Measurements from ENCODE around the gene TMEM106B.
A peak's percentile ranks its signal among the peaks of the same experiment; 100 is the strongest.
"Not testable (repeated sequence)": the region's sequence is repeated elsewhere in the genome, so short reads cannot be mapped to it uniquely, and the experiment has no call there.

Gene TMEM106B

GRCh38 chr7:12211054-12211710 is at the start of gene TMEM106B:
Gene TMEM106B (plus strand): TSS chr7:12211294. CDS start chr7:12214811, 3,517 bp downstream.
- DNase-seq (ENCODE audit: extremely low spot score): peak; percentile 92
- ChIA-PET CTCF (interaction anchor here (0.5 kb wide), 1 partner anchor 86 kb away, joined by 4 read pairs; no protein-coding TSS in a partner anchor), POLR2A (interaction anchor here (0.6 to 1.7 kb wide), 8 partner anchors 10 to 754 kb away, joined by 3 to 9 read pairs (median 4); no protein-coding TSS in a partner anchor)

DNA sequence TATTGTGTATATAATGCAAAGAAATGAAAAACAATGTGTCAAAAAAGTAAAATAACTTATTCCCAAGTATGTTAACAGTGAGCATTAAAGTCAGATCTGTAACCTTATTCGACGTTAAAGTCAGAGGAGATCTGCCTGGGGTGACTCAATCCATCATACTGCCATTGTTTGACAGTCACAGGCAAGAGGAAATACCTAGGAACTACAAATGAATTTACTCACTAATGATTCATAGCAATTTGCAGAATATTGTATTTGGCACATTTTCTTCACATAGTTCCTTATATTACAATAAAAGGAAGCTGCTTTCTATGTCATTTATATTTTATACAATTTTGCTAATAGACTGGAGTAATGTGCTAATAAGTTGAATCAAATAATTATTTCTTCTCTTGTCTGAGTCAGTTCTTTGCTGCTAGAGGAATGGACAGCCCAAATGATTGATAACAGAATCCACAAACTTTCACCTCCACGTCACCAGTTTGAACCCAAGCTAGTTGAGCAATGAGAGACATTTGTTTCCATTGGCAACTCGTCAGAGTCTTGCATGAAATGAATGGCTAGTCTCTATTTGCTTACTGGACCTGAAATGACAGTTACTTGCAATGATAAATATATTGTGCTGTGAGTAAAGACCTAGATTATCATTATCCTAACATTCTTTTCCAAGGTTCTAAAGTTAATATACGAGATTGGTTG is 48.5 kb upstream of the TMEM106B start:
- ChIA-PET CTCF (no interaction called here), POLR2A (no interaction called here)
- TF ChIP-seq FOXK2 (IDR thresholded peaks at IDR 0.05) (no peak), SP1 (IDR thresholded peaks at IDR 0.05) (no peak), FOXA1 (IDR thresholded peaks at IDR 0.05) (no peak), L3MBTL2 (conservative IDR thresholded peaks at IDR 0.05) (no peak), HDGF (IDR thresholded peaks at IDR 0.05; ENCODE audit: borderline replicate concordance) (no peak), TARDBP (IDR thresholded peaks at IDR 0.05) (no peak), CTBP1 (IDR thresholded peaks at IDR 0.05; ENCODE audit: borderline replicate concordance) (no peak), ZNF384 (IDR thresholded peaks at IDR 0.05) (no peak), SUZ12 (IDR thresholded peaks at IDR 0.05) (no peak), BHLHE40 (IDR thresholded peaks at IDR 0.05; ENCODE audit: borderline replicate concordance) (no peak), NFRKB (IDR thresholded peaks at IDR 0.05) (no peak)
- DNase-seq (ENCODE audit: extremely low spot score): no peak

More at GRCh38 chr7:12211054-12211710, at the start of gene TMEM106B:
- TF ChIP-seq ZNF384 (IDR thresholded peaks at IDR 0.05) (no peak), L3MBTL2 (conservative IDR thresholded peaks at IDR 0.05) (peak; percentile 76), FOXA1 (IDR thresholded peaks at IDR 0.05) (no peak), CTBP1 (IDR thresholded peaks at IDR 0.05; ENCODE audit: borderline replicate concordance) (peak; percentile 26; the same call in 1 of the 2 replicates), TARDBP (IDR thresholded peaks at IDR 0.05) (no peak), FOXM1 (IDR thresholded peaks at IDR 0.05; ENCODE audit: borderline replicate concordance) (no peak), BHLHE40 (IDR thresholded peaks at IDR 0.05; ENCODE audit: borderline replicate concordance) (no peak)

DNA sequence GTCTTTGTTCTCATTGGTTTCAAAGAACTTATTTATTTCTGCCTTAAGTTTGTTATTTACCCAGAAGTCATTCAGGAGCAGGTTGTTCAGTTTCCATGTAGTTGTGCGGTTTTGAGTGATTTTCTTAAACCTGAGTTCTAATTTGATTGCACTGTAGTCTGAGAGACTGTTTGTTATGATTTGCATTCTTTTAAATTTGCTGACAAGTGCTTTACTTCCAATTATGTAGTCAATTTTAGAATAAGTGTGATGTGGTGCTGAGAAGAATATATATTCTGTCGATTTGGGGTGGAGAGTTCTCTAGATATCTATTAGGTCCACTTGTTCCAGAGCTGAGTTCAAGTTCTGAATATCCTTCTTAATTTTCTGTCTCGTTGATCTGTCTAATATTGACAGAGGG is 43.0 kb upstream of the TMEM106B start:
- POLR2A ChIA-PET; CTCF ChIA-PET; DNase-seq (ENCODE audit: extremely low spot score): not testable (repeated sequence)

- DNase-seq (ENCODE audit: extremely low spot score); CTCF ChIA-PET; POLR2A ChIA-PET: not testable (repeated sequence)
Measured at GRCh38 chr7:12169981-12170820, 40.9 kb upstream of the TMEM106B start.

- ChIA-PET CTCF (no interaction called here), POLR2A (no interaction called here)
- DNase-seq (ENCODE audit: extremely low spot score): no peak
- TF ChIP-seq ZNF384 (IDR thresholded peaks at IDR 0.05): no peak
- no peak for TF ChIP-seq CTBP1 (IDR thresholded peaks at IDR 0.05; ENCODE audit: borderline replicate concordance)
- TF ChIP-seq SP1 (IDR thresholded peaks at IDR 0.05): no peak
- no peak for TF ChIP-seq NFRKB (IDR thresholded peaks at IDR 0.05)
- no peak for TF ChIP-seq L3MBTL2 (conservative IDR thresholded peaks at IDR 0.05)
- no peak for TF ChIP-seq TARDBP (IDR thresholded peaks at IDR 0.05)
- no peak for TF ChIP-seq BHLHE40 (IDR thresholded peaks at IDR 0.05; ENCODE audit: borderline replicate concordance)
- no peak for TF ChIP-seq SUZ12 (IDR thresholded peaks at IDR 0.05)
- no peak for TF ChIP-seq LEF1 (IDR thresholded peaks at IDR 0.05; ENCODE audit: borderline replicate concordance)
- no peak for TF ChIP-seq ARNT (IDR thresholded peaks at IDR 0.05)
- TF ChIP-seq FOXK2 (IDR thresholded peaks at IDR 0.05): no peak
- TF ChIP-seq, protein P1, sequence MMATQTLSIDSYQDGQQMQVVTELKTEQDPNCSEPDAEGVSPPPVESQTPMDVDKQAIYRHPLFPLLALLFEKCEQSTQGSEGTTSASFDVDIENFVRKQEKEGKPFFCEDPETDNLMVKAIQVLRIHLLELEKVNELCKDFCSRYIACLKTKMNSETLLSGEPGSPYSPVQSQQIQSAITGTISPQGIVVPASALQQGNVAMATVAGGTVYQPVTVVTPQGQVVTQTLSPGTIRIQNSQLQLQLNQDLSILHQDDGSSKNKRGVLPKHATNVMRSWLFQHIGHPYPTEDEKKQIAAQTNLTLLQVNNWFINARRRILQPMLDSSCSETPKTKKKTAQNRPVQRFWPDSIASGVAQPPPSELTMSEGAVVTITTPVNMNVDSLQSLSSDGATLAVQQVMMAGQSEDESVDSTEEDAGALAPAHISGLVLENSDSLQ (IDR thresholded peaks at IDR 0.05): no peak
- TF ChIP-seq FOXM1 (IDR thresholded peaks at IDR 0.05; ENCODE audit: borderline replicate concordance): no peak
- no peak for TF ChIP-seq ELF4 (IDR thresholded peaks at IDR 0.05)
- no peak for TF ChIP-seq FOXA1 (IDR thresholded peaks at IDR 0.05)
- no peak for TF ChIP-seq HDGF (IDR thresholded peaks at IDR 0.05; ENCODE audit: borderline replicate concordance)
Measured at GRCh38 chr7:12173671-12174070, 37.4 kb upstream of the TMEM106B start.

- TF ChIP-seq FOXM1 (IDR thresholded peaks at IDR 0.05; ENCODE audit: borderline replicate concordance) (no peak), BHLHE40 (IDR thresholded peaks at IDR 0.05; ENCODE audit: borderline replicate concordance) (no peak), L3MBTL2 (conservative IDR thresholded peaks at IDR 0.05) (no peak), LEF1 (IDR thresholded peaks at IDR 0.05; ENCODE audit: borderline replicate concordance) (no peak), SP1 (IDR thresholded peaks at IDR 0.05) (no peak), HDGF (IDR thresholded peaks at IDR 0.05; ENCODE audit: borderline replicate concordance) (no peak), FOXK2 (IDR thresholded peaks at IDR 0.05) (no peak), ARNT (IDR thresholded peaks at IDR 0.05) (no peak), SUZ12 (IDR thresholded peaks at IDR 0.05) (no peak), ELF4 (IDR thresholded peaks at IDR 0.05) (no peak), FOXA1 (IDR thresholded peaks at IDR 0.05) (no peak), NFRKB (IDR thresholded peaks at IDR 0.05) (no peak), ZNF384 (IDR thresholded peaks at IDR 0.05) (no peak), CTBP1 (IDR thresholded peaks at IDR 0.05; ENCODE audit: borderline replicate concordance) (no peak), TARDBP (IDR thresholded peaks at IDR 0.05) (no peak)
- TF ChIP-seq, protein P1 (IDR thresholded peaks at IDR 0.05): no peak
- ChIA-PET CTCF (no interaction called here), POLR2A (no interaction called here)
- DNase-seq (ENCODE audit: extremely low spot score): no peak
Measured at GRCh38 chr7:12174931-12175330, 36.2 kb upstream of the TMEM106B start.

Measured in HEK293T (cell line).